ENCODE results near the gene RALGAPB. TPM values are rescaled to one million over a fixed set of nuclear protein-coding genes. Genes with fewer than 3 reads are reported as not detected.

RALGAPB gene
- total RNA-seq, 1 donor from 2014 or later: 21.4 TPM

DNA sequence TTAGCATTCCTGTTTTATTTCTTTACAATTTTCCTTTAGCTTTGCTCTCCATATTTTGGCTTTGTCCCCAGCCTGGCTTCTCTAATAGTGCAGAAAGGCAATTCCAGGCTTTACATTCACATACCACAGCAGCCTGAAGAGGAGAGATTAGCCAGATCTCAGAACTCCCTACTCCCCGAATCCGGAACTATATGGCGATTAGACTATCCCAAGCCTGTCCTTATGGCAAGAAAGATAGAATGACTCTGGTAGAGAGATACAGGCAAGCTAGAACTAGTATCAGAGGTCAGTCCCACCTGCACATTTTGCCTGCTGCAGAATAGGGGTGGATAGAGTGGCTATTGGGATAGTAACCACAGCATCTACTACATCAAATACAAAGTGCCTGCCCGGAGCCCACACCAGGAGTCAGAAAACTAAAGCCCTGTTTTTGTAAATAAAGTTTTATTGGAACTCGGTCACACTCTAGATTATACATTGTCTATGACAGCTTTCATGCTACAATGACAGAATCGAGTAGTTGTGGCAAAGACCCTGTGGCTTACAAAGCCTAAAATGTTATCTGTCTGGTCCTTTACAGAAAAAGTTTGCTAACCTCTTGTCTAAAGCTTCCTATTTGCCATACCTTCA, 91.3 kb downstream of the RALGAPB start:
- intact Hi-C loops (cut with micrococcal nuclease): no loop called here
- peaks cover 84% of the 10 kb centered on the region for H3K36me3 ChIP-seq
- TF ChIP-seq, protein P1, sequence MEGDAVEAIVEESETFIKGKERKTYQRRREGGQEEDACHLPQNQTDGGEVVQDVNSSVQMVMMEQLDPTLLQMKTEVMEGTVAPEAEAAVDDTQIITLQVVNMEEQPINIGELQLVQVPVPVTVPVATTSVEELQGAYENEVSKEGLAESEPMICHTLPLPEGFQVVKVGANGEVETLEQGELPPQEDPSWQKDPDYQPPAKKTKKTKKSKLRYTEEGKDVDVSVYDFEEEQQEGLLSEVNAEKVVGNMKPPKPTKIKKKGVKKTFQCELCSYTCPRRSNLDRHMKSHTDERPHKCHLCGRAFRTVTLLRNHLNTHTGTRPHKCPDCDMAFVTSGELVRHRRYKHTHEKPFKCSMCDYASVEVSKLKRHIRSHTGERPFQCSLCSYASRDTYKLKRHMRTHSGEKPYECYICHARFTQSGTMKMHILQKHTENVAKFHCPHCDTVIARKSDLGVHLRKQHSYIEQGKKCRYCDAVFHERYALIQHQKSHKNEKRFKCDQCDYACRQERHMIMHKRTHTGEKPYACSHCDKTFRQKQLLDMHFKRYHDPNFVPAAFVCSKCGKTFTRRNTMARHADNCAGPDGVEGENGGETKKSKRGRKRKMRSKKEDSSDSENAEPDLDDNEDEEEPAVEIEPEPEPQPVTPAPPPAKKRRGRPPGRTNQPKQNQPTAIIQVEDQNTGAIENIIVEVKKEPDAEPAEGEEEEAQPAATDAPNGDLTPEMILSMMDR (IDR thresholded peaks at IDR 0.05; ENCODE audit: borderline replicate concordance): no peak

GRCh38 chr20:38564680-38565079, 92.0 kb downstream of the RALGAPB start:
- no peak for DNase-seq
- H3K9me3 ChIP-seq (replicated peaks): no peaks in the 10 kb centered on the region
- no peaks in the 10 kb centered on the region for H3K27me3 ChIP-seq (ENCODE audit: low read depth)
- H3K4me3 ChIP-seq: no peak overlapping the region
- intact Hi-C loops (cut with micrococcal nuclease): no loop called here
- H3K36me3 ChIP-seq: peaks cover 84% of the 10 kb centered on the region
- H3K4me1 ChIP-seq: peaks cover 7% of the 10 kb centered on the region
- no peak overlapping the region for H3K27ac ChIP-seq (replicated peaks)
- TF ChIP-seq, protein P1 (IDR thresholded peaks at IDR 0.05; ENCODE audit: borderline replicate concordance): no peak

More for the DNA sequence above, 91.3 kb downstream of the RALGAPB start:
- H3K4me3 ChIP-seq: no peak overlapping the region
- H3K27ac ChIP-seq (replicated peaks): no peak overlapping the region
- H3K4me1 ChIP-seq: peaks cover 7% of the 10 kb centered on the region
- no peaks in the 10 kb centered on the region for H3K27me3 ChIP-seq (ENCODE audit: low read depth)
- H3K9me3 ChIP-seq (replicated peaks): no peaks in the 10 kb centered on the region
- no peak for DNase-seq

GRCh38 chr20:38566036-38566598, 93.5 kb downstream of the RALGAPB start:
- Histone ChIP-seq H3K27me3 (ENCODE audit: low read depth) (no peaks in the 10 kb centered on the region), H3K27ac (replicated peaks) (no peak overlapping the region), H3K9me3 (replicated peaks) (no peaks in the 10 kb centered on the region), H3K4me3 (no peak overlapping the region), H3K4me1 (peaks cover 7% of the 10 kb centered on the region), H3K36me3 (peaks cover 85% of the 10 kb centered on the region)
- no peak for DNase-seq
- TF ChIP-seq, protein P1 (IDR thresholded peaks at IDR 0.05; ENCODE audit: borderline replicate concordance): no peak
- intact Hi-C loops (cut with micrococcal nuclease): no loop called here

- Histone ChIP-seq H3K9me3 (replicated peaks) (no peaks in the 10 kb centered on the region), H3K27me3 (ENCODE audit: low read depth) (no peaks in the 10 kb centered on the region), H3K4me3 (no peak overlapping the region), H3K36me3 (peaks cover 78% of the 10 kb centered on the region), H3K27ac (replicated peaks) (no peak overlapping the region), H3K4me1 (no peaks in the 10 kb centered on the region)
- TF ChIP-seq, protein P1 (IDR thresholded peaks at IDR 0.05; ENCODE audit: borderline replicate concordance): no peak
- intact Hi-C loops (cut with micrococcal nuclease): no loop called here
- DNase-seq: no peak
Observed at GRCh38 chr20:38569747-38570525, 97.3 kb downstream of the RALGAPB start.

DNA sequence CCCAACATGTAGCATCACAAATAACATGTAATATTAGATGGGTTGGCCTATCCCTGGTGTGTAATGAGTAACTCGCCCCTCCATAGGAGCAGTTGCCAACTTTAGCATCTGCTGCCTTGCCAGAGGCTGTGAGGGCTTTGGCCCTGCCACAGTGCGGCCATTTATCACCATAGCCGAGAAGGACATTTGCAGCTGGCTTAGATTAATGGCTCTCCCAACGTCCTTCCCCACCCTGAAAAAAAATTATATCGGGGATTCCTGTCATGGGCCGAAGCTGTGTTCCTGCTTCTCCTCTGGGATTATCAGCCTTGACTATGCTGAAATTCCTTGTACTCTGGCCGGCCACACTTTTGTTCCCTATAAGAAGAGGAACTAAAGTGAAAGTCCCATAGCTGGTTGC, 100.8 kb downstream of the RALGAPB start:
- no peaks in the 10 kb centered on the region for H3K4me1 ChIP-seq
- DNase-seq: no peak
- H3K9me3 ChIP-seq (replicated peaks): no peaks in the 10 kb centered on the region
- H3K27ac ChIP-seq (replicated peaks): no peak overlapping the region
- intact Hi-C loops (cut with micrococcal nuclease): no loop called here
- H3K4me3 ChIP-seq: no peak overlapping the region
- peaks cover 65% of the 10 kb centered on the region for H3K36me3 ChIP-seq
- TF ChIP-seq, protein P1 (IDR thresholded peaks at IDR 0.05; ENCODE audit: borderline replicate concordance): no peak
- no peaks in the 10 kb centered on the region for H3K27me3 ChIP-seq (ENCODE audit: low read depth)
